PC-9 (cell line): ENCODE results near the gene PGP. TPM values are rescaled to one million over a fixed set of nuclear protein-coding genes. Genes with fewer than 3 reads are reported as not detected.

Source experiments
- BruUV-seq: library from RNA; stranded (reverse); fragments of 400-500 nt; replicated peaks from 2 replicates; lab custom pipeline; 2021; lab: Mats Ljungman, UMichigan
- CTCF ChIA-PET: fragments of 300-600 bp; sonication (Branson Sonifier 250); formaldehyde crosslinking; loops from one replicate; lab custom pipeline; 2022; ENCODE audit warnings: antibody characterized with exemption; lab: Charles Lee
- POLR2A ChIA-PET: fragments of 300-600 bp; sonication (Branson Sonifier 250); formaldehyde crosslinking; loops from one replicate; lab custom pipeline; 2022; ENCODE audit warnings: antibody characterized with exemption; ENCODE audit not compliant: unreplicated experiment; lab: Charles Lee
- DNase-seq, 2 experiments: peaks; one replicate each; pipeline versions ENCODE4 v3.0.0 to v3.0.0-alpha.2; 2015 to 2022; ENCODE audit warnings: mixed read lengths in 1 of 2
- H2AFZ ChIP-seq: fragments of 200-600 bp; sonication (generic); 2 replicates; pipeline ENCODE4 v1.8.1; 2017; ENCODE audit warnings: antibody characterized with exemption
- H3F3A ChIP-seq: fragments of 200-600 bp; sonication (generic); 2 replicates; pipeline ENCODE4 v1.8.1; 2017; ENCODE audit warnings: antibody characterized with exemption, mild to moderate bottlenecking, low read depth; ENCODE audit not compliant: insufficient read depth
- H3K27ac ChIP-seq: fragments of 200-600 bp; sonication (generic); 2 replicates; pipeline ENCODE4 v1.6.1; 2016; ENCODE audit warnings: mixed run types
- H3K27me3 ChIP-seq: fragments of 200-600 bp; sonication (generic); 2 replicates; pipeline ENCODE4 v1.6.1; 2016; ENCODE audit warnings: low read depth, mixed run types; ENCODE audit not compliant: insufficient read depth
- H3K36me3 ChIP-seq: fragments of 200-600 bp; sonication (generic); 2 replicates; pipeline ENCODE4 v1.6.1; 2016; ENCODE audit warnings: low read depth, mixed run types
- H3K4me1 ChIP-seq: fragments of 200-600 bp; sonication (generic); replicated peaks from 2 replicates; pipeline ENCODE4 v1.6.1; 2016; ENCODE audit warnings: mixed run types; ENCODE audit not compliant: insufficient read depth
- H3K4me2 ChIP-seq: fragments of 200-600 bp; sonication (generic); 2 replicates; pipeline ENCODE4 v1.6.1; 2017; ENCODE audit warnings: mixed run types
- H3K4me3 ChIP-seq: fragments of 200-600 bp; sonication (generic); 2 replicates; pipeline ENCODE4 v1.6.1; 2016; ENCODE audit warnings: mixed run types
- H3K79me2 ChIP-seq: fragments of 200-600 bp; sonication (generic); 2 replicates; pipeline ENCODE4 v1.6.1; 2017; ENCODE audit warnings: low read depth, mixed run types
- H3K9me2 ChIP-seq: fragments of 200-600 bp; sonication (generic); 2 replicates; pipeline ENCODE4 v1.8.1; 2017; ENCODE audit warnings: mild to moderate bottlenecking; ENCODE audit not compliant: insufficient read depth
- H3K9me3 ChIP-seq: fragments of 200-600 bp; sonication (generic); 2 replicates; pipeline ENCODE4 v1.8.1; 2016; ENCODE audit warnings: low read depth; ENCODE audit not compliant: insufficient read depth
- H4K20me1 ChIP-seq: fragments of 200-600 bp; sonication (generic); 2 replicates; pipeline ENCODE4 v1.8.1; 2017; ENCODE audit not compliant: insufficient read depth
- EZH2 ChIP-seq: fragments of 200-600 bp; sonication (generic); IDR thresholded peaks from 2 replicates; pipeline ENCODE4 v1.8.0; 2017; ENCODE audit warnings: antibody characterized with exemption, low read depth
- intact Hi-C: fragments of 100-400 bp; cut with micrococcal nuclease; formaldehyde crosslinking; loops from one replicate; pipeline ENCODE4 v1.10.0; 2022; ENCODE audit not compliant: unreplicated experiment
- total RNA-seq: library from RNA; stranded (reverse); gene quantifications from 2 replicates; pipeline ENCODE4 v1.2.3, GENCODE V29; 2021
- TF ChIP-seq, protein P1 (sequence below): fragments of 200-600 bp; sonication (generic); conservative IDR thresholded peaks from 2 replicates; pipeline ENCODE4 v1.6.1; 2017; ENCODE audit warnings: mixed run types, antibody characterized with exemption, mild to moderate bottlenecking, moderate library complexity

PGP gene
- total RNA-seq, 1 experiment from 2014 or later, result 23.4 TPM

DNA sequence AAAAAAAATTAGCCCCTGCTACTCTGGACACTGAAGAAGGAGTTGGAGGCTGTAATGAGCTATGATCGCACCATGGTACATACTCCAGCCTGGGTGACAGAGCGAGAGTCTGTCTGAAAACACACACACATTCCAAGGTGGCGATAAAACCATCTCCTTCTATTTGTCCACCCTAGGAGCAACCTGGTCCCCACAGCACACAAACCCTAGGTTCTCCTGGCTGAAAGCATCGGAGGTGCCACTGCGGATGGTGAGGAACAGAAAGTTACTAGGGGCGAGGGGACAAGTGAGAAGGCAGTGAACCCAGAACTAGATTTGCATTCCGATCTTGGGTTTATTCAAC is 38.1 kb upstream of the PGP start:
- H3K27me3 ChIP-seq, result no peaks in the 10 kb centered on the region
- no peak for DNase-seq
- peaks cover 48% of the 10 kb centered on the region for H4K20me1 ChIP-seq
- ChIA-PET CTCF (interaction anchor here (0.6 to 1.0 kb wide), 3 partner anchors 10 to 177 kb away, joined by 3 to 5 read pairs (median 3); partner anchors contain the start of gene CCNF), POLR2A (interaction anchor here (0.6 kb wide), 2 partner anchors 9 to 176 kb away, joined by 3 to 4 read pairs; partner anchors contain the start of gene CCNF)
- no TSS peak for BruUV-seq
- H3F3A ChIP-seq, result peaks cover 74% of the 10 kb centered on the region
- no peaks in the 10 kb centered on the region for H3K9me2 ChIP-seq
- H3K27ac ChIP-seq, result peak overlapping the region; percentile 86
- peaks cover 13% of the 10 kb centered on the region for H3K36me3 ChIP-seq
- H2AFZ ChIP-seq, result no peak overlapping the region
- no peak for TF ChIP-seq EZH2
- TF ChIP-seq, protein P1, sequence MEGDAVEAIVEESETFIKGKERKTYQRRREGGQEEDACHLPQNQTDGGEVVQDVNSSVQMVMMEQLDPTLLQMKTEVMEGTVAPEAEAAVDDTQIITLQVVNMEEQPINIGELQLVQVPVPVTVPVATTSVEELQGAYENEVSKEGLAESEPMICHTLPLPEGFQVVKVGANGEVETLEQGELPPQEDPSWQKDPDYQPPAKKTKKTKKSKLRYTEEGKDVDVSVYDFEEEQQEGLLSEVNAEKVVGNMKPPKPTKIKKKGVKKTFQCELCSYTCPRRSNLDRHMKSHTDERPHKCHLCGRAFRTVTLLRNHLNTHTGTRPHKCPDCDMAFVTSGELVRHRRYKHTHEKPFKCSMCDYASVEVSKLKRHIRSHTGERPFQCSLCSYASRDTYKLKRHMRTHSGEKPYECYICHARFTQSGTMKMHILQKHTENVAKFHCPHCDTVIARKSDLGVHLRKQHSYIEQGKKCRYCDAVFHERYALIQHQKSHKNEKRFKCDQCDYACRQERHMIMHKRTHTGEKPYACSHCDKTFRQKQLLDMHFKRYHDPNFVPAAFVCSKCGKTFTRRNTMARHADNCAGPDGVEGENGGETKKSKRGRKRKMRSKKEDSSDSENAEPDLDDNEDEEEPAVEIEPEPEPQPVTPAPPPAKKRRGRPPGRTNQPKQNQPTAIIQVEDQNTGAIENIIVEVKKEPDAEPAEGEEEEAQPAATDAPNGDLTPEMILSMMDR, result no peak
- H3K4me2 ChIP-seq, result peak overlapping the region; percentile 85; the same call in 1 of the 2 replicates
- no peaks in the 10 kb centered on the region for H3K9me3 ChIP-seq
- H3K79me2 ChIP-seq, result peaks cover 32% of the 10 kb centered on the region
- intact Hi-C loops, result loop anchor here (5.0 to 10.0 kb wide), 3 partner anchors 40 to 250 kb away; partner anchors contain the start of genes BRICD5, PGP and ZNF598
- peaks cover 22% of the 10 kb centered on the region for H3K4me1 ChIP-seq
- H3K4me3 ChIP-seq, result no peak overlapping the region

DNA sequence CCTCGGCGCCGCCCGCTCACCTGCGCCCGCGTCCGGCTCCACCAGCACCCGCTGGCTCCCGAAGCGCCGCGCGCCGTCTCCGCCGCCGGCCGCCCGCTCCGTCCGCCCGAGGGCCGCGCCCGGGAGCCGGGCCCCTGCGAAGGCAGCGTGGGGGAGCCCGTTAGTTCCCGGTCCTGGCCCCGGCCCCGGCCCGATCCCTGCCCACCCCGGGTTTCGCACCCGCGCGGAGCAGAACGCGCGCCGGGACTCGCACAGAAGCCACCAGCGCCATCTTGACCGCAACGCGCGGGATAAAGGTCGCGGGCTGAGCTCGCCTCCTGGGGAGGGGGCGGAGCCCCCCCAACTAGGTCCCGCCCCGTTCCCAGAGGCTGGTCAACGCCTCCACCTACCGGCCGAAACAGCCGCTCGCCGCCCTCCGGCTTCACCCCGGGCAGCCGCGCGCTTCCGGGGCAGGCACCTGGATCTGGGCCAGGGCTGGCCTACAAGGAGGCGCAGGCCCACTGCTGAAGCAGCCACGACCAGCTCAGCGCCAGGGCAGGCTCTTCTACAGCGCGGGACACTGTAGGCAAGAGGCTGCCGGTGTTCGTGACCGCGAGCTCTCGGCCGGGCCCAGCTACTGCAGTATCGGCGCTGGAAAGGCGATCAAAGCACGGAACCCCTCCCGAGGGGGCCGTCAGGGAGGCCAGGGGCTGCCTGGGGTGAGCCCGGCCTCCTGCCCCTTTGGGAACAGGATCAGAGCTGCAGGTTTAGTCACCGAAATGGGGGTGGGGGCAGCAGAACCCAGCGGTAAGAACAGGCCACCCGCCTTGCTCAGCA is 36.9 kb upstream of the PGP start, which contains the start of gene ECI1:
TSS of gene ECI1 (minus strand) at position 292 of the 816 bp plus-strand sequence. CDS start at position 271, 21 bp downstream.
- TF ChIP-seq, protein P1, result peak; percentile 69
- no peak for TF ChIP-seq EZH2
- H3K4me3 ChIP-seq, result peak within 1 kb of the TSS; percentile 91
- intact Hi-C loops, result loop anchor here (1.0 to 10.0 kb wide), 5 partner anchors 29 to 251 kb away; partner anchors contain the start of genes BRICD5, E4F1, PGP and TRAF7
- no peaks in the 10 kb centered on the region for H3K9me3 ChIP-seq
- peaks cover 63% of the 10 kb centered on the region for H3F3A ChIP-seq
- H3K4me1 ChIP-seq, result peaks cover 22% of the 10 kb centered on the region
- DNase-seq, result peak; percentile 84 to 98
- POLR2A ChIA-PET, result interaction anchor here (0.5 to 1.0 kb wide), 6 partner anchors 18 to 885 kb away, joined by 3 to 12 read pairs (median 4); partner anchors contain the start of gene TRAF7
- CTCF ChIA-PET, result interaction anchor here (0.5 to 1.0 kb wide), 10 partner anchors 47 to 669 kb away, joined by 3 to 5 read pairs (median 3); partner anchors contain the start of genes PKD1 and TRAF7
- H3K27me3 ChIP-seq, result no peaks in the 10 kb centered on the region
- peaks cover 36% of the 10 kb centered on the region for H3K79me2 ChIP-seq
- peak within 1 kb of the TSS; percentile 73 for H2AFZ ChIP-seq
- H4K20me1 ChIP-seq, result peaks cover 37% of the 10 kb centered on the region
- H3K36me3 ChIP-seq, result peaks cover 12% of the 10 kb centered on the region
- peak within 1 kb of the TSS; percentile 86 for H3K27ac ChIP-seq
- no peaks in the 10 kb centered on the region for H3K9me2 ChIP-seq
- BruUV-seq, result no TSS peak
- peak within 1 kb of the TSS; percentile 85 for H3K4me2 ChIP-seq

DNA sequence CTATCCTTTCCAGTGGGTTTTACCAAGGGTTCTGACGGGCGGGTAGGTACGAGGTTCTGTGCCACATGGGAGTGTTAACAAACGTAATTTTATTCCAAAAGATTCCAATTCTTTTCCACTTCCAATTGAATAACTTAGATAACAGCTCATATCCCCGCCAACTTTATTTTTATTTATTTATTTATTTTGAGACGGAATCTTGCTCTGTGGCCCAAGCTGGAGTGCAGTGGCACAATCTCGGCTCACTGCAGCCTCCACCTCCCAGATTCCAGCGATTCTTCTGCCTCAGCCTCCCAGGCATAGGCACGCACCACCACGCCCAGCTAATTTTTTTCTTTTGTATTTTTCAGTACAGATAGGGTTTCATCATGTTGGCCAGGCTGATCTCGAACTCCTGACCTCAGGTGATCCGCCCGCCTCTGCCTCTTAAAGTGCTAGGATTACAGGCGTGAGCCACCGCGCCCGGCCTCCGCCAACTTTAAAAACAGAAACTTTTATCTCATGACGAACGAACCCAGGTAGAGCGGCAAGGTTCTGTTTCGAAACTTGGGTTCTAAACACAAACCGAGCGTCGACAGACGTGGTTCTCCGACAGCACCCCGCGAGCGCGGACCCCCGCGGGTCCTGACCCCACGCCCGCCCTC is 36.1 kb upstream of the PGP start:
- no peaks in the 10 kb centered on the region for H3K27me3 ChIP-seq
- H3K4me3 ChIP-seq, result peak overlapping the region; percentile 91
- peaks cover 31% of the 10 kb centered on the region for H4K20me1 ChIP-seq
- intact Hi-C loops, result loop anchor here (1.0 to 10.0 kb wide), 5 partner anchors 28 to 252 kb away; partner anchors contain the start of genes BRICD5, E4F1, PGP and TRAF7
- H3K4me1 ChIP-seq, result peaks cover 22% of the 10 kb centered on the region
- peak overlapping the region; percentile 85 for H3K4me2 ChIP-seq
- ChIA-PET POLR2A (interaction anchor here (0.5 to 0.7 kb wide), 3 partner anchors 14 to 87 kb away, joined by 3 to 4 read pairs (median 3); partner anchors contain the start of gene DNASE1L2), CTCF (interaction anchor here (0.6 to 0.8 kb wide), 7 partner anchors 46 to 155 kb away, joined by 3 to 5 read pairs (median 3); partner anchors contain the start of genes PKD1 and TRAF7)
- peaks cover 55% of the 10 kb centered on the region for H3F3A ChIP-seq
- H3K36me3 ChIP-seq, result peaks cover 7% of the 10 kb centered on the region
- peak; percentile 42 to 65 for DNase-seq
- no peaks in the 10 kb centered on the region for H3K9me3 ChIP-seq
- TF ChIP-seq, protein P1, result no peak
- no peak for TF ChIP-seq EZH2
- BruUV-seq, result TSS peak; percentile 48
- H3K79me2 ChIP-seq, result peaks cover 36% of the 10 kb centered on the region
- peak overlapping the region; percentile 73 for H2AFZ ChIP-seq
- H3K9me2 ChIP-seq, result no peaks in the 10 kb centered on the region
- peak overlapping the region; percentile 86 for H3K27ac ChIP-seq
